Liver (tissue), 9 donors: Measurements from ENCODE around the gene EXOC2. TPM values are rescaled to one million over a fixed set of nuclear protein-coding genes. Genes with fewer than 3 reads are reported as not detected.

ENCODE experiments used
- DNase-seq: peaks from one replicate; pipeline ENCODE4 v3.0.0-alpha.2; 2017; ENCODE audit warnings: low spot score
- H3K27ac ChIP-seq, 2 donors: one replicate each; pipeline ENCODE4 v1.7.0; 2013; ENCODE audit warnings: inconsistent platforms in 2 of 2, low read length in 2 of 2, control low read depth in 1 of 2, low read depth in 1 of 2, mild to moderate bottlenecking in 1 of 2
- H3K27me3 ChIP-seq, 4 donors: one replicate each; pipeline versions ENCODE4 v1.6.1 to v1.7.0; 2013; ENCODE audit warnings: low read length in 3 of 4, inconsistent platforms in 1 of 4, mild to moderate bottlenecking in 1 of 4, moderate library complexity in 1 of 4; ENCODE audit not compliant: control insufficient read depth in 4 of 4, insufficient read depth in 4 of 4
- H3K36me3 ChIP-seq, 4 donors: one replicate each; pipeline versions ENCODE4 v1.6.1 to v1.7.0; 2013; ENCODE audit warnings: low read length in 3 of 4, mild to moderate bottlenecking in 3 of 4, low read depth in 1 of 4, moderate library complexity in 1 of 4; ENCODE audit not compliant: control insufficient read depth in 4 of 4, insufficient read depth in 3 of 4
- H3K4me1 ChIP-seq, 4 donors: one replicate each; pipeline versions ENCODE4 v1.6.1 to v1.7.0; 2013; ENCODE audit warnings: low read length in 3 of 4, mild to moderate bottlenecking in 3 of 4, moderate library complexity in 1 of 4; ENCODE audit not compliant: control insufficient read depth in 4 of 4, insufficient read depth in 4 of 4
- H3K4me3 ChIP-seq, 3 donors: one replicate each; pipeline versions ENCODE4 v1.6.1 to v1.7.0; 2013; ENCODE audit warnings: low read length in 3 of 3, control low read depth in 1 of 3, low read depth in 1 of 3, mild to moderate bottlenecking in 1 of 3
- H3K9ac ChIP-seq, 2 donors: one replicate each; pipeline ENCODE4 v1.7.0; 2013; ENCODE audit warnings: low read length in 2 of 2, mild to moderate bottlenecking in 2 of 2, moderate library complexity in 2 of 2, control low read depth in 1 of 2, low read depth in 1 of 2
- H3K9me3 ChIP-seq, 4 donors: one replicate each; pipeline versions ENCODE4 v1.6.1 to v1.7.0; 2013; ENCODE audit warnings: low read length in 3 of 4; ENCODE audit not compliant: control insufficient read depth in 4 of 4
- EGR1 ChIP-seq, 2 donors: IDR thresholded peaks; 2 replicates each; pipeline ENCODE4 v1.6.1; 2016 to 2018; ENCODE audit warnings: antibody characterized with exemption in 2 of 2, low read depth in 2 of 2
- FOXA1 ChIP-seq: IDR thresholded peaks from 2 replicates; pipeline ENCODE4 v1.6.1; 2016; ENCODE audit warnings: antibody characterized with exemption
- FOXA2 ChIP-seq: IDR thresholded peaks from 2 replicates; pipeline ENCODE4 v1.6.1; 2016; ENCODE audit warnings: antibody characterized with exemption
- GABPA ChIP-seq, 2 donors: IDR thresholded peaks in 1 of 2; conservative IDR thresholded peaks in 1 of 2; 2 replicates each; pipeline ENCODE4 v1.6.1; 2016; ENCODE audit warnings: antibody characterized with exemption in 2 of 2, mild to moderate bottlenecking in 1 of 2, moderate library complexity in 1 of 2
- HNF4A ChIP-seq, 2 donors: conservative IDR thresholded peaks; 2 replicates each; pipeline ENCODE4 v1.6.1; 2016; ENCODE audit warnings: antibody characterized with exemption in 2 of 2, mild to moderate bottlenecking in 2 of 2
- HNF4G ChIP-seq: IDR thresholded peaks from 2 replicates; pipeline ENCODE4 v1.6.1; 2016; ENCODE audit warnings: antibody characterized with exemption
- JUND ChIP-seq, 2 donors: IDR thresholded peaks; 2 replicates each; pipeline ENCODE4 v1.6.1; 2016; ENCODE audit warnings: antibody characterized with exemption in 2 of 2
- NR2F2 ChIP-seq: IDR thresholded peaks from 2 replicates; pipeline ENCODE4 v1.6.1; 2016; ENCODE audit warnings: antibody characterized with exemption
- RAD21 ChIP-seq, 2 donors: IDR thresholded peaks; 2 replicates each; pipeline ENCODE4 v1.6.1; 2016; ENCODE audit warnings: antibody characterized with exemption in 2 of 2, mild to moderate bottlenecking in 2 of 2
- RXRA ChIP-seq, 2 donors: IDR thresholded peaks; 2 replicates each; pipeline ENCODE4 v1.6.1; 2017 to 2018; ENCODE audit warnings: antibody characterized with exemption in 2 of 2, mild to moderate bottlenecking in 1 of 2
- SP1 ChIP-seq: IDR thresholded peaks from 2 replicates; pipeline ENCODE4 v1.6.1; 2018; ENCODE audit warnings: antibody characterized with exemption, mild to moderate bottlenecking
- TAF1 ChIP-seq: conservative IDR thresholded peaks from 2 replicates; pipeline ENCODE4 v1.6.1; 2016; ENCODE audit warnings: antibody characterized with exemption, mild to moderate bottlenecking
- YY1 ChIP-seq: IDR thresholded peaks from 2 replicates; pipeline ENCODE4 v1.6.1; 2016; ENCODE audit warnings: antibody characterized with exemption, mild to moderate bottlenecking
- WGBS: extraction: QIAGEN DNeasy Blood & Tissue Kit; methylation state at CpG from one replicate; pipeline ENCODE4 v1.1.7; 2013; 5-methylcytosine and 5-hydroxymethylcytosine counted together
- polyA plus RNA-seq, 2 donors: library from polyadenylated mRNA; stranded (reverse) in 1 of 2; unstranded in 1 of 2; fragments of 200-250 nt in 1 of 2; fragments of >200 nt in 1 of 2; fragmentation: Nextera tagmentation in 1 of 2; extraction: Ambion mirVana in 1 of 2; gene quantifications; one replicate each; pipeline versions ENCODE4 v1.2.1 to v1.2.3, GENCODE V29; 2013 to 2015
- total RNA-seq, 2 donors: library from RNA; depleted of rRNA; stranded (reverse); fragments of >200 nt; gene quantifications; one replicate each; pipeline ENCODE4 v1.2.3, GENCODE V29; 2014
- TF ChIP-seq, protein P1 (sequence below): IDR thresholded peaks from 2 replicates; pipeline ENCODE4 v1.6.1; 2016; ENCODE audit warnings: antibody characterized with exemption
- TF ChIP-seq, protein P2 (sequence below): IDR thresholded peaks from 2 replicates; pipeline ENCODE4 v1.6.1; 2016; ENCODE audit warnings: antibody characterized with exemption
- TF ChIP-seq, protein P3 (sequence below): IDR thresholded peaks from 2 replicates; pipeline ENCODE4 v1.6.1; 2016; ENCODE audit warnings: antibody characterized with exemption, mild to moderate bottlenecking
- TF ChIP-seq, protein P4 (sequence below): IDR thresholded peaks from 2 replicates; pipeline ENCODE4 v1.6.1; 2016; ENCODE audit warnings: antibody characterized with exemption
- TF ChIP-seq, protein P5 (sequence below): fragments of 150-350 bp; IDR thresholded peaks from 2 replicates; pipeline ENCODE4 v1.5.1; 2017; ENCODE audit warnings: improper control_type of control experiment, low read depth, low read length; ENCODE audit not compliant: missing input control
- donor health status: healthy.
- donor health status: healthy.
- donor health status: healthy.
- donor health status: healthy.
- donor health status: healthy.

Gene EXOC2
- total and polyA plus RNA-seq, 4 donors: 6.7 to 15.3 (median 9.2) TPM

DNA sequence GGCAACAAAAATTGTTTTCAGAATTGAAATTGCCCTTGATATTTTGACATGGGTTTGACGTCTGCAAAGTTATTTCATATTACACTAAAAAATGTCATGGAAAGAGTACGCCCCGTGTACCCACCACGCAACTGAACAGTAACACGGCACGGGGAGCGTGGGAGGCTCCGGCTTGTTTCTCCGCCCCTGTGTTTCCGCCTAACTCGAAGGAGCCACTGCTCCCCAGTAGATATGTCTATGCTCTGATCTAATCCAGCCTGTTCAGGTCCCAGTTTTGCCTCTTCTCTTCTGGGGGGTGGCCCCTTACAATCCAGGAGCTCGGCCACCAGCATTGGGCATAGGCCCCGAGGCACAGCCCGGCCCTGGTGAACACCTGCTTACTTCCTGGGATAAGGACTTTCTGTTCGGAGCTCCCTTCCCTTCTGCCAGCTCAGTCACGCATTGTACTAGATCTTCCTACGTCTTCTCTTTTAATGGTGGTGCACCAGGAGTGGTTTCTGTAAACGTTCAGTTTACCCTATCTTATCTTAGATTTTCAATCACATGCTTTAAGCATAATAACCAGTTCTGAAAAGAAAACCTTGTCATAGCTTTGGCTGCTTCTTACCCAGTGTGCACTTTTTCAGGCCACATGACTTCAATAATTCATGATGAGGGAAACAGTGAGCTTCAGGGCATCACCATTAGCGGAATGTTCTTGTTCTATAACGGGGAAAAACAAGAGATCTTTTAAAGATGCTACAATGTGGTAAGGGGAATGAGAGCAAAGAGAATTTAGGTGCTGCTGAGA lies 43.9 kb upstream of the EXOC2 start:
- no peaks in the 10 kb centered on the region for H3K36me3 ChIP-seq
- H3K27ac ChIP-seq: no peak overlapping the region
- no peaks in the 10 kb centered on the region for H3K9me3 ChIP-seq
- H3K9ac ChIP-seq: no peak overlapping the region
- 92% methylated on average over 20 of the region's 20 CpGs for WGBS
- peaks cover 0 to 4% (median 0%) of the 10 kb centered on the region in 4 donors for H3K27me3 ChIP-seq
- no peak for DNase-seq
- no peak for TF ChIP-seq FOXA2
- TF ChIP-seq, protein P1, sequence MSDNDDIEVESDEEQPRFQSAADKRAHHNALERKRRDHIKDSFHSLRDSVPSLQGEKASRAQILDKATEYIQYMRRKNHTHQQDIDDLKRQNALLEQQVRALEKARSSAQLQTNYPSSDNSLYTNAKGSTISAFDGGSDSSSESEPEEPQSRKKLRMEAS: no peak
- no peak for TF ChIP-seq NR2F2
- TF ChIP-seq HNF4G: no peak
- TF ChIP-seq GABPA (IDR thresholded peaks at IDR 0.05 in 1 of 2, conservative IDR thresholded peaks at IDR 0.05 in 1 of 2): no peak
- TF ChIP-seq FOXA1: no peak
- no peak for TF ChIP-seq YY1
- no peak for TF ChIP-seq RAD21 (IDR thresholded peaks at IDR 0.05)
- TF ChIP-seq, protein P2, sequence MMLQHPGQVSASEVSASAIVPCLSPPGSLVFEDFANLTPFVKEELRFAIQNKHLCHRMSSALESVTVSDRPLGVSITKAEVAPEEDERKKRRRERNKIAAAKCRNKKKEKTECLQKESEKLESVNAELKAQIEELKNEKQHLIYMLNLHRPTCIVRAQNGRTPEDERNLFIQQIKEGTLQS: no peak
- TF ChIP-seq, protein P3, sequence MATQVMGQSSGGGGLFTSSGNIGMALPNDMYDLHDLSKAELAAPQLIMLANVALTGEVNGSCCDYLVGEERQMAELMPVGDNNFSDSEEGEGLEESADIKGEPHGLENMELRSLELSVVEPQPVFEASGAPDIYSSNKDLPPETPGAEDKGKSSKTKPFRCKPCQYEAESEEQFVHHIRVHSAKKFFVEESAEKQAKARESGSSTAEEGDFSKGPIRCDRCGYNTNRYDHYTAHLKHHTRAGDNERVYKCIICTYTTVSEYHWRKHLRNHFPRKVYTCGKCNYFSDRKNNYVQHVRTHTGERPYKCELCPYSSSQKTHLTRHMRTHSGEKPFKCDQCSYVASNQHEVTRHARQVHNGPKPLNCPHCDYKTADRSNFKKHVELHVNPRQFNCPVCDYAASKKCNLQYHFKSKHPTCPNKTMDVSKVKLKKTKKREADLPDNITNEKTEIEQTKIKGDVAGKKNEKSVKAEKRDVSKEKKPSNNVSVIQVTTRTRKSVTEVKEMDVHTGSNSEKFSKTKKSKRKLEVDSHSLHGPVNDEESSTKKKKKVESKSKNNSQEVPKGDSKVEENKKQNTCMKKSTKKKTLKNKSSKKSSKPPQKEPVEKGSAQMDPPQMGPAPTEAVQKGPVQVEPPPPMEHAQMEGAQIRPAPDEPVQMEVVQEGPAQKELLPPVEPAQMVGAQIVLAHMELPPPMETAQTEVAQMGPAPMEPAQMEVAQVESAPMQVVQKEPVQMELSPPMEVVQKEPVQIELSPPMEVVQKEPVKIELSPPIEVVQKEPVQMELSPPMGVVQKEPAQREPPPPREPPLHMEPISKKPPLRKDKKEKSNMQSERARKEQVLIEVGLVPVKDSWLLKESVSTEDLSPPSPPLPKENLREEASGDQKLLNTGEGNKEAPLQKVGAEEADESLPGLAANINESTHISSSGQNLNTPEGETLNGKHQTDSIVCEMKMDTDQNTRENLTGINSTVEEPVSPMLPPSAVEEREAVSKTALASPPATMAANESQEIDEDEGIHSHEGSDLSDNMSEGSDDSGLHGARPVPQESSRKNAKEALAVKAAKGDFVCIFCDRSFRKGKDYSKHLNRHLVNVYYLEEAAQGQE: no peak
- no peak for TF ChIP-seq HNF4A (conservative IDR thresholded peaks at IDR 0.05)
- TF ChIP-seq JUND (IDR thresholded peaks at IDR 0.05): no peak
- TF ChIP-seq TAF1: no peak
- TF ChIP-seq SP1: no peak
- TF ChIP-seq, protein P4, sequence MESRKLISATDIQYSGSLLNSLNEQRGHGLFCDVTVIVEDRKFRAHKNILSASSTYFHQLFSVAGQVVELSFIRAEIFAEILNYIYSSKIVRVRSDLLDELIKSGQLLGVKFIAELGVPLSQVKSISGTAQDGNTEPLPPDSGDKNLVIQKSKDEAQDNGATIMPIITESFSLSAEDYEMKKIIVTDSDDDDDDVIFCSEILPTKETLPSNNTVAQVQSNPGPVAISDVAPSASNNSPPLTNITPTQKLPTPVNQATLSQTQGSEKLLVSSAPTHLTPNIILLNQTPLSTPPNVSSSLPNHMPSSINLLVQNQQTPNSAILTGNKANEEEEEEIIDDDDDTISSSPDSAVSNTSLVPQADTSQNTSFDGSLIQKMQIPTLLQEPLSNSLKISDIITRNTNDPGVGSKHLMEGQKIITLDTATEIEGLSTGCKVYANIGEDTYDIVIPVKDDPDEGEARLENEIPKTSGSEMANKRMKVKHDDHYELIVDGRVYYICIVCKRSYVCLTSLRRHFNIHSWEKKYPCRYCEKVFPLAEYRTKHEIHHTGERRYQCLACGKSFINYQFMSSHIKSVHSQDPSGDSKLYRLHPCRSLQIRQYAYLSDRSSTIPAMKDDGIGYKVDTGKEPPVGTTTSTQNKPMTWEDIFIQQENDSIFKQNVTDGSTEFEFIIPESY: no peak
- TF ChIP-seq, protein P5, sequence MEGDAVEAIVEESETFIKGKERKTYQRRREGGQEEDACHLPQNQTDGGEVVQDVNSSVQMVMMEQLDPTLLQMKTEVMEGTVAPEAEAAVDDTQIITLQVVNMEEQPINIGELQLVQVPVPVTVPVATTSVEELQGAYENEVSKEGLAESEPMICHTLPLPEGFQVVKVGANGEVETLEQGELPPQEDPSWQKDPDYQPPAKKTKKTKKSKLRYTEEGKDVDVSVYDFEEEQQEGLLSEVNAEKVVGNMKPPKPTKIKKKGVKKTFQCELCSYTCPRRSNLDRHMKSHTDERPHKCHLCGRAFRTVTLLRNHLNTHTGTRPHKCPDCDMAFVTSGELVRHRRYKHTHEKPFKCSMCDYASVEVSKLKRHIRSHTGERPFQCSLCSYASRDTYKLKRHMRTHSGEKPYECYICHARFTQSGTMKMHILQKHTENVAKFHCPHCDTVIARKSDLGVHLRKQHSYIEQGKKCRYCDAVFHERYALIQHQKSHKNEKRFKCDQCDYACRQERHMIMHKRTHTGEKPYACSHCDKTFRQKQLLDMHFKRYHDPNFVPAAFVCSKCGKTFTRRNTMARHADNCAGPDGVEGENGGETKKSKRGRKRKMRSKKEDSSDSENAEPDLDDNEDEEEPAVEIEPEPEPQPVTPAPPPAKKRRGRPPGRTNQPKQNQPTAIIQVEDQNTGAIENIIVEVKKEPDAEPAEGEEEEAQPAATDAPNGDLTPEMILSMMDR: no peak
- TF ChIP-seq RXRA (IDR thresholded peaks at IDR 0.05): no peak
- no peak for TF ChIP-seq EGR1 (IDR thresholded peaks at IDR 0.05; ENCODE audit: low read depth in 2 of 2)
- H3K4me1 ChIP-seq: no peaks in the 10 kb centered on the region
- H3K4me3 ChIP-seq: no peak overlapping the region
